ENCODE data around the gene ACO2.

The ACO2 gene

GRCh38 chr22:41491374-41492100 lies 22.6 kb downstream of the ACO2 start:
- no peak for DNase-seq (ENCODE audit: low read depth)

GRCh38 chr22:41498303-41498835 lies 29.5 kb downstream of the ACO2 start:
- DNase-seq (ENCODE audit: low read depth): no peak

GRCh38 chr22:41499624-41500280 lies 30.8 kb downstream of the ACO2 start:
- no peak for DNase-seq (ENCODE audit: low read depth)

- no peak for DNase-seq (ENCODE audit: low read depth)
Measured at GRCh38 chr22:41500303-41500702, 31.4 kb downstream of the ACO2 start.

- DNase-seq (ENCODE audit: low read depth): no peak
Measured at GRCh38 chr22:41501209-41501608, 32.3 kb downstream of the ACO2 start.

GRCh38 chr22:41504397-41504796 lies 35.5 kb downstream of the ACO2 start:
- DNase-seq (ENCODE audit: low read depth): no peak

GRCh38 chr22:41504816-41505215 lies 35.9 kb downstream of the ACO2 start:
- DNase-seq (ENCODE audit: low read depth): no peak

- DNase-seq (ENCODE audit: low read depth): no peak
Measured at GRCh38 chr22:41505511-41506220, 36.7 kb downstream of the ACO2 start.

GRCh38 chr22:41507330-41508063 lies 38.6 kb downstream of the ACO2 start:
- no peak for DNase-seq (ENCODE audit: low read depth)

- no peak for DNase-seq (ENCODE audit: low read depth)
Measured at GRCh38 chr22:41508770-41509170, 39.9 kb downstream of the ACO2 start.

GRCh38 chr22:41511521-41511968 lies 42.6 kb downstream of the ACO2 start:
- no peak for DNase-seq (ENCODE audit: low read depth)

- no peak for DNase-seq (ENCODE audit: low read depth)
Measured at GRCh38 chr22:41512421-41513194, 43.7 kb downstream of the ACO2 start.

- DNase-seq (ENCODE audit: low read depth): no peak
Measured at GRCh38 chr22:41513391-41513790, 44.5 kb downstream of the ACO2 start.

- DNase-seq (ENCODE audit: low read depth): no peak
Measured at GRCh38 chr22:41516462-41516861, 47.5 kb downstream of the ACO2 start.

- no peak for DNase-seq (ENCODE audit: low read depth)
Measured at GRCh38 chr22:41517172-41518047, 48.5 kb downstream of the ACO2 start.

- no peak for DNase-seq (ENCODE audit: low read depth)
Measured at GRCh38 chr22:41518048-41518347, 49.1 kb downstream of the ACO2 start.

GRCh38 chr22:41521126-41521525 lies 52.2 kb downstream of the ACO2 start:
- no peak for DNase-seq (ENCODE audit: low read depth)

- DNase-seq (ENCODE audit: low read depth): no peak
Measured at GRCh38 chr22:41522813-41523212, 53.9 kb downstream of the ACO2 start.

GRCh38 chr22:41523464-41524221 lies 54.7 kb downstream of the ACO2 start:
- no peak for DNase-seq (ENCODE audit: low read depth)

GRCh38 chr22:41524251-41524661 lies 55.3 kb downstream of the ACO2 start:
- no peak for DNase-seq (ENCODE audit: low read depth)

Measured in stimulated activated CD4-positive, alpha-beta T cell treated with anti-CD3 and anti-CD28 coated beads, Interleukin-2, amount 100 ng/mL, for 4 hours (primary cell).